Activated CD4-positive, CD25-positive, alpha-beta regulatory T cell treated with anti-CD3 and anti-CD28 coated beads, Interleukin-2, amount 50 U/mL, for 72 hours (primary cell): ENCODE data around the gene PI4K2A.
"Not testable (repeated sequence)": the region's sequence is repeated elsewhere in the genome, so short reads cannot be mapped to it uniquely, and the experiment has no call there.

Experiments used
- DNase-seq: peaks from one replicate; pipeline ENCODE4 v3.0.0; 2021

Gene PI4K2A

GRCh38 chr10:97632949-97633884 is 7.3 kb upstream of the PI4K2A start, which contains the start of gene MORN4:
MORN4 (minus strand) TSS chr10:97633500; CDS start chr10:97619653, 13,847 bp downstream.
- DNase-seq, result peak; percentile 85

- no peak for DNase-seq
Measured at GRCh38 chr10:97633921-97634320, 6.5 kb upstream of the PI4K2A start.

- DNase-seq, result no peak
Measured at GRCh38 chr10:97635577-97635976, 4.9 kb upstream of the PI4K2A start.

GRCh38 chr10:97639090-97639489 is 1.4 kb upstream of the PI4K2A start:
- DNase-seq, result not testable (repeated sequence)

- peak; percentile 35 for DNase-seq
Measured at GRCh38 chr10:97640868-97641811, 669 bp downstream of the PI4K2A start.

GRCh38 chr10:97642471-97643159 is 2.1 kb downstream of the PI4K2A start:
- DNase-seq, result not testable (repeated sequence)

- DNase-seq, result no peak
Measured at GRCh38 chr10:97643441-97643985, 3.0 kb downstream of the PI4K2A start.

GRCh38 chr10:97644936-97645335 is 4.5 kb downstream of the PI4K2A start:
- DNase-seq, result no peak

- DNase-seq, result no peak
Measured at GRCh38 chr10:97647556-97647955, 7.1 kb downstream of the PI4K2A start.

GRCh38 chr10:97648562-97649404 is 8.3 kb downstream of the PI4K2A start:
- DNase-seq, result no peak

GRCh38 chr10:97649405-97649750 is 8.9 kb downstream of the PI4K2A start:
- DNase-seq, result not testable (repeated sequence)

GRCh38 chr10:97650726-97651125 is 10.3 kb downstream of the PI4K2A start:
- no peak for DNase-seq

GRCh38 chr10:97651773-97652172 is 11.3 kb downstream of the PI4K2A start:
- no peak for DNase-seq

- DNase-seq, result no peak
Measured at GRCh38 chr10:97656777-97657176, 16.3 kb downstream of the PI4K2A start.

GRCh38 chr10:97659589-97659988 is 19.1 kb downstream of the PI4K2A start:
- DNase-seq, result no peak

GRCh38 chr10:97664282-97664850 is 23.9 kb downstream of the PI4K2A start:
- no peak for DNase-seq

GRCh38 chr10:97666992-97667391 is 26.5 kb downstream of the PI4K2A start:
- DNase-seq, result no peak

- no peak for DNase-seq
Measured at GRCh38 chr10:97667463-97667862, 27.0 kb downstream of the PI4K2A start.

- no peak for DNase-seq
Measured at GRCh38 chr10:97669571-97669970, 29.1 kb downstream of the PI4K2A start.

- DNase-seq, result no peak
Measured at GRCh38 chr10:97673736-97674525, 33.5 kb downstream of the PI4K2A start.
